Right renal cortex interstitium (tissue), 3 donors: ENCODE data around the gene ART4. TPM values are rescaled to one million over a fixed set of nuclear protein-coding genes. Genes with fewer than 3 reads are reported as not detected.

ENCODE experiments used
- DNase-seq, 3 donors: peaks; one replicate each; pipeline ENCODE4 v3.0.0-alpha.2; 2013; ENCODE audit warnings: low read depth in 3 of 3, low spot score in 2 of 3
- polyA plus RNA-seq, 3 donors: library from polyadenylated mRNA; unstranded; fragments of 120-200 nt; gene quantifications; one replicate each; pipeline ENCODE4 v1.2.1, GENCODE V29; 2013; ENCODE audit not compliant: insufficient read length in 3 of 3

The ART4 gene
- polyA plus RNA-seq, 3 donors, result 0.07 to 0.32 (median 0.10) TPM

DNA sequence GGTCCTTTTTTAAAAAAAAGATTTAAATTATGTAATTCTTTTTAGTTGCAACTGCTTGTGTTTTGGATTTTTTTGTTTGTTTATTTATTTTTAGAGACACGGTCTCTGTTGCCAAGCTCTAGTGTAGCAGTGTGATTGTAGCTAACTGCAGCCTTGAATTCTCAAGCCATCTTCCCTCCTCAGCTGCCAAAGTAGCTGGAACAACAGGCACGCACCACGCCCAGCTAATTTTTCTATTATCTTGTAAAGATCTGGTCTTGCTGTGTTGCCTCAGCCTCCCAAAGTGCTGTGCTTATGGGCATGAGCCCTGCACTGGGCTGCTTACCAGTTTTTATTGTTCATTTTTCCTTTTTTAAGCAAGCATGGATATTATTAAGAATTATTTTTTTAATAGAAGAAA is 10.6 kb upstream of the ART4 start:
- no peak for DNase-seq

DNA sequence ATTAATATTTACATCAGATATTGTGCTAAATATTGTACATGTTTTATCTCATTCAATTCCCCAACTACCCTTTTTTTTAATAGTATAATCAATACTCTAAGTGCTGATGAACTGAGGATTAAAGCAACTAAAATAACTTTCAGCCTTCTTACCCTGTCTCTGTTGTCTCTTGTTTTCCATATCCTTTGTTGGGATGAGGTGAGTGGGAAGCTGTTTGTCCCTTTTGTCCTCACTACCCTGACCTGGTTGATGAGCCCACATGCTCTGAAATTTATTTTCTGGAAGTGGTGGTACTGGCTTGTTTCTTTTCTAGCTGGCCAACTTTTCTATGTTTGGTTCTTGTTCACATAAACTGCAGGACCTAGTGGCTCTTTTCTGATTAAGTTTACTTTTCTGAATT is 9.6 kb upstream of the ART4 start:
- DNase-seq, result no peak

DNA sequence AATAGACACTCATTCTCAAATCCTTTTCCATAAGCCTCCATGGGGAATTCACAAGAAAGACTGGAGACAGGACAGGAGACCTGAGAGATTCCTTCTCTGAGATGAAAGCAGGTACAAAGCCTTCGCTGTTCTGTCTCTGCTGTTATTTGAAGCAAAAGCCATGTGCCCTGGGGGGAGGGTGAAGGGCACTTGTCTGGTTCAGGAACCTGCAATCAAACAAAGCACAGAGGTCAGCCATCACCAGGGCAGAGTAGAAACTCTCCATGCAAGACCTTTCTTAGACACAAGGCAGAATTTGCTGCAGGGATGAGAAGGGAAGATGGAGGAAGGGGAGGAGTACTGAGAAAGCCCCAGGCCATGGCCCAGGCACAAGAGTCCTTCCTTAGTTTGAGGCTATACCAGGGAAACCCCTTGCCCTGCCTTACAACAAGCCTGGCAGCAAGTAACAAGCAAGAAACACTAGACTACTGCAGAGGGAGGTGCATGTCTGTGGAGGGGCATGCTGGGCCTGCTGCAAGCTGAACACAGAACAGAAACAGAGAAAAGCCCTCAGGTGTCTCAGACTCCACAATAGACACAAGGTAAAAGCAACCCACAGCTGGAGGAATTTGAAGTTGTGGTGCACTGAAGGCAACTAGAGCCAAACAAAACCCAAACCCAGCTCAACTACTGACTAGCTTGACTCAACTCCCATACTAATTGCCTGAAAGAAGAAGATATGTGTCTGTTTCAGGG is 7.8 kb upstream of the ART4 start:
- DNase-seq, result no peak

DNA sequence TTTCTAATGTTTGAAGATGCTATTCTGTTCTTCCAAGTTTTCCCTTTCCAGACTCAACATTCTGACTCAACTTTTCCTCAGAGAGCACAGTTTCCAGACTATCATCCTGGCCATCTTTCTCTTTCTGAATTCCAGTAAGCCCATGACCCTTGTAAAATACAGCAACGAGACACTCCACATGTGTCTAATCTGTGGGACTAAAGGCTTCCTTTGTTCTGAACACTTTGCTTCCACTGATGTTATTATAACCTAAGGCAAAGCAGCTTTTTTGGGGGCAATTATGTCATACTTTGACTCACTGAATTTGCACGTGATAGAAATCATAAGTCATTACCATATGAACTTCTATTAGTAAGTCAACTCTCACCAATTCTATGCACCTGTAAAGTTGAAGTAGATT is 6.3 kb upstream of the ART4 start:
- DNase-seq, result no peak

- no peak for DNase-seq
These were observed 3.7 kb upstream of the ART4 start for GRCh38 chr12:14846876-14847580.

DNA sequence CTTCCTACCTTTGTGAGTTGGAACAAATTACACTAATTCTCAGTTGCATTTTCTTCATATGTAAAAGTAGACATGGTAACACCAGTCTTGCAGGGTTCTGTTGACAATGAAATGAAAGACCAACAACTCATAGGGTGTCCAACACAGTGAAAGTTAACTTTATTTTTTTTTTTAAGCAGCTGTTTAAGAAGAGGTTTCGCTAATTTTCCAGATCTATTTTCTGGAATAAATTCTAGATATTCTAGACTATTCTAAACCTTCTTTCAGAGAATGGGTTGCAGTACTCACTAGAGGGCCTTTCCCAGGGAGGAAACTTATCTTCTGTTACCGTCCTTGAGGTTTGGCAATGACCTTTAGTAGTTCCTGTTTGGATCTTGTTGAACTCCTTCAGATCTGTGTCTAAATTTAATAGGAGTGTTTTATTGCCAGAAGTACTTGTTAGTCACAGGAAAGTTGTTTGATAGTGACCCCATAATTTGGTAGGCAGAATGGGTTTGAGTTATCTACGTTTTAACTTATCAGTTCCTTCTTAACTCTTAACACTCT is 2.8 kb upstream of the ART4 start:
- no peak for DNase-seq

DNA sequence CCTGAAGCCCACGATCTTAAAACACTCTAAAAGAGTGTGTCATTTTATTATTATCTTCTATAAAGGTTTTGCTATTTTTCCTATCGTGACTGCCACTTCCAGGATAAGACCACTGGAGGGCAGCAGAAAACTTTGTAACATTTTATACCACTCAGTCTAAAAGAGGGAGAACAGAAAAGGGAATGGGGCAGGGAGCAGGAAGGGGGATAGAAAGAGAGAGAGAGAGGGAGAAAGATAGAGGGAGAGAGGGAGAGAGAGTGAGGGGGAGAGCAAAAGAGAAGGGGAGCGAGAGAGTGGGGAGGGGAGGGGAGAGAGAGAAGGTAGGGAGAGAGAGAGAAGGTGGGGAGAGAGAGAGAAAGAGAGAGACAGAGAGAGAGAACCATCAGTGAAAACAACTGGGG is 2.0 kb upstream of the ART4 start:
- DNase-seq, result peak in 2 of 3 donors; percentile 56 to 59

GRCh38 chr12:14844401-14844800 is 1.1 kb upstream of the ART4 start:
- DNase-seq, result no peak

DNA sequence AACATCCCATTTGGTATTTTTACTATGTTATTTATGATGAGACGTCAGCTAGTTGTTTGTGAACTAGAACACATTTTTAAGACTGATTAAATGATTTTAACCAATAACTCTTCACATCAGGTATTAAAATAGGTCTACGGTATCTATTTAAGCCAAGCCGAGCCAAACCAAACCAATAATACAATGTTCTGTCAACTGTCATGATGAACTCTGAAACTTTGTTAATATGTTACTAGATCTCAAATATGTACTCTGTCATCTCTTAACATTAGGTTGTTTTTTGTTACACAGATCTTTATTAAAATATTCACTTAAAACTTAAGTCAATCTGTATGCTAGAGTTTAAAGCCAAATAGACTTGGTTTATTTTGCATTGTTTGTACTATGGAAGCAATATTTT is 1.0 kb downstream of the ART4 start:
- DNase-seq, result no peak

DNA sequence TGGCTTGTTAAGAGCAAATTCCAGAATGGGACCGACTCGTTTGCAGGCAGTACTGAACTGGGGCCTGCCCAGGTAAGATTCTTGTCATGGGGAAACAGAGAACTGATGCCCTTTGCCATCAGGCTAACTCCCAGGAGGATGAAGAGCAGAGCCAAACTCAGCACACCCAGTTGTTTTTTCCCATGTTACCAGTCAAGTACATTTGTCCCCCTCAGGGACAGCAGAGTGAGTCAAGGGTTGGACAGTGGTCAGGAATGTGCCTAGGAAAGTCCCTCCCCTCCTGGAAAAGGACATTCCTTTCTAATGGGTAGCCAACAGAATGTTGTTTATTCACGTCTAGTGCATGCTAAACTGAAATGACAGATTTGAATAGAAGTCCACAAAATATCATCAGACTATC is 1.6 kb downstream of the ART4 start:
- DNase-seq, result no peak

DNA sequence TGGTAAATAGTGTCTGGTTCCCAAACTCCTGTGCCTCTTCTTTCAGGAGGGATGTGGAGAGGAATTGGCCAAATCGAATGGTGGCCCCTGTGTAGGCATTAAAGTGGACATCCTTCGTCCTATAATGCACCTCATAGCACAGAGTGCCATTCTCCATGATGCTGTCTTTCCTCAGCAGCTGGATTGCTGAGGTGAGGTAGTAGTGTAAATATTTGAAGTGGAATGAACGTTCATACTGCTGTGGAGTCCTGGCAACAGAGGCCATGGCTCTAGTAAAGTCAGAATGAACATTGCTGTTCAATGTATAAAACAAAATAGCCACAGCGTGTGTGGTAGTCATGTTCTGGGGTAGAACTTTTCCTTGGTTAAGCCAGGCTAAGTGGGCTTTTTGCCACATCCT is 2.7 kb downstream of the ART4 start:
- DNase-seq, result no peak

DNA sequence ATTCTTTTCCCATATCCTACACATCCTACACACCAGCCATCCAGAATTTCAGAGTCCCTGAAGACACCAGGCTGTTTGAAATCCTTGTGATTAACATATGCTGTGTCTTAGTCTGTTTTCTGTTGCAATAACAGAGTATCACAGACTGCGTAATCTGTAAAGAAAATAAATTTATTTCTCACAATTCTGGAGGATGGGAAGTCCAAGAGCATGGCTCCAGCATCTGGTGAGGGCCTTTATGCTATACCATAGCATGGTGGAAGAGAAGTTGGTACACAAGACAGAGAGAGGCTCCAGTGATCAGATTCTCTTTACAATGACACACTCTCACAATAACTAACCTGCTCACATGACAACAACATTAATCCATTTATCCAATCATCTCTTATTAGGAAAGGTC is 4.1 kb downstream of the ART4 start:
- DNase-seq, result no peak

DNA sequence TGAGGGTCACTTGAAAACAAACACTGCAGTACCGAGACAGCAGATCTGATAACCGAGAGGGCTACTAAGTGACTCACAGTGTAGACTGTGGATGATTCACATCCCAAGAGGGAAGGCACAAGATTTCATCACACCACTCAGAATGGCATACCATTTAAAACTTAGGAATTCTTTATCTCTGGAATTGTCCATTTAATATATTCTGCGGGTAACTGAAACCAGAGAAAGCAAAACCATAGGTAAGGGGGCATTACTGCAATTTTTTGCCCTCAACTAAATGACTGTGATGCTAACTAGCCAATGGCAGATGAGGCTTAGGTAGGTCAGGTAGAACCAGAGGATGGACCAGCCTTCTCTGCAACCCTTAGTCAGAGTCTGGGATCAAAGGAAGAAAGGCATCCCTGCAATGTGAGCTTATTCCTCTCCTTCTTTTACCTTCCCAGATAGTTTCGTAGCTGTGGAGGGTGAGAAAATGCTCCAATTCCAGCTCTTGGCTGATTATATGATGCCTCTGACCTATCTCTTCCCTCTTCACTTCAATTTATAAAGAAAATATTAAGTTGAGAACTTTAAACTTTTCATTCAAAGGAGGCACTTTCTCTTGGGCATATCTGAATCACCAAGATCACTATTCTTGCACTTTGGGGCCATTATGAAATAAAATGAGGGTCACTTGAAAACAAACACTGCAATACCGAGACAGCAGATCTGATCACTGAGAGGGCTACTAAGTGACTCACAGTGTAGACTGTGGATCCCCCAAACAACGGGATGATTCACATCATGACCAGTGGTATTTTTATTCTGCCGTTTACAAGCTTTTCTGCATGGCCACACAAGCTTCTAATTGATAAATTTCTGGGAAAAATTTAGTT is 6.8 kb downstream of the ART4 start:
- no peak for DNase-seq

GRCh38 chr12:14834509-14834908 is 8.8 kb downstream of the ART4 start:
- DNase-seq, result no peak

- DNase-seq, result no peak
These were observed 9.4 kb downstream of the ART4 start for GRCh38 chr12:14833952-14834351.

- DNase-seq, result no peak
These were observed 10.0 kb downstream of the ART4 start for GRCh38 chr12:14833336-14833735.

GRCh38 chr12:14828892-14829291 is 14.4 kb downstream of the ART4 start:
- DNase-seq, result no peak

GRCh38 chr12:14827043-14827442 is 16.3 kb downstream of the ART4 start:
- DNase-seq, result no peak

GRCh38 chr12:14826491-14826890 is 16.8 kb downstream of the ART4 start:
- no peak for DNase-seq

DNA sequence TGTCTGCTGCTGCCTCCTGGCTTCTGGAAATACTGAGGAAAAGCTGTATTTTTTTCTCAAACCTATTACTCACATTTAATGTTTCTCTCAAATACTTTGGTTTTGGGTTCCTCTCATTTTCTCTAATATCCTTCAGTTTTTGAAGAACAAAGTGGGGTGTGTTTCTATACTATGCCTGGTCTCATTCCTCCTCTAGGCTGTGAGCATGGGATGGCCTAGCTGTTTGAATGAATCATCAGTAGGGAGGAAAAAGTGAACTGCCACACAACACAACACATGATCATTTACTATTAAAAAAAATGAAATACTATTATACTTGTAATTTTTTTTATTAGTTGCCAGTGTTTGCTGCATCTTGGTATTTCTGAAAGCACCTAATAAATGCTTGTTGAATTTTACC is 18.1 kb downstream of the ART4 start:
- DNase-seq, result no peak

- DNase-seq, result no peak
These were observed 19.2 kb downstream of the ART4 start for GRCh38 chr12:14824012-14824634.
